GM21423 (cell line): Measurements from ENCODE around the gene NDUFAF7.
"Not testable (repeated sequence)": the region's sequence is repeated elsewhere in the genome, so short reads cannot be mapped to it uniquely, and the experiment has no call there.

Source experiments
- ATAC-seq: cut with Tn5 transposase; IDR thresholded peaks from one replicate; pipeline ENCODE4 v1.9.1; 2021; ENCODE audit warnings: mild to moderate bottlenecking, moderate library complexity; ENCODE audit not compliant: unreplicated experiment

NDUFAF7 gene

DNA sequence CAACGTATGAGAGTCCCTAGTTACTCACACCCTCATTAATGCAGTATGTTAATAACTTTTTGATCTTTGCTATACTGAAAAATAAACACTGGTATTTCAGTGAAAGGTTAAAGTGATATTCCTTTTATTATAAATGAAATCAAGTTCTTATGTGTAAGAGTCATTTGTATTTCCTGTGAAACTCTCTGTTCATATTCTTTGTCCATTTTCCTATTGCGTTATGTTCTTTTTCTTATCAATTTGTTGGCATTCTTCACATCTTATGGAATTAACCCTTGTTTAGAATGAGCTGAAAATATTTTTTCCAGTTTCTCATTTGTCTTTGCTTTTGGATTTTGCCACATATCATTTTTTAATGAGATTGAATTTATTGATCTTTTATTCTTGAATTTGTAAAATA is 44.8 kb downstream of the NDUFAF7 start:
- no peak for ATAC-seq

DNA sequence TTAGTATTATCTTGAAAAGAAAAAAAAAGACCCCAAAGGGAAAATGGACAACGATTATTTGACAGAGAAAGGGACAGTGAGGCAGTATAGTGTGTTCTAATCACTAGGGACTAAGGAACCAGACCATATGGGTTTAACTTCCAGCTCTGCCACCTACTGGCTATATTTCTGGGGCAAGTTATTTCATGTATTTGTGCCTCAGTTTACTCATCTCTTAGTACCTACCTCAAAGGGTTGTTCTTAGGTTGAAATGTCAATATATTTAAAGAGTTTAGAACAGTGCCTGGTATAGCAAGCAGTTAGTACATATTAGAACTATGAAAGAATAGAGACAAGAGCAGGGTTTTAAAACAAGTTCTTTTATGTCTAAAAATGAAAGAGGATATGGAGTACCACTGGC is 50.5 kb downstream of the NDUFAF7 start:
- ATAC-seq: no peak

DNA sequence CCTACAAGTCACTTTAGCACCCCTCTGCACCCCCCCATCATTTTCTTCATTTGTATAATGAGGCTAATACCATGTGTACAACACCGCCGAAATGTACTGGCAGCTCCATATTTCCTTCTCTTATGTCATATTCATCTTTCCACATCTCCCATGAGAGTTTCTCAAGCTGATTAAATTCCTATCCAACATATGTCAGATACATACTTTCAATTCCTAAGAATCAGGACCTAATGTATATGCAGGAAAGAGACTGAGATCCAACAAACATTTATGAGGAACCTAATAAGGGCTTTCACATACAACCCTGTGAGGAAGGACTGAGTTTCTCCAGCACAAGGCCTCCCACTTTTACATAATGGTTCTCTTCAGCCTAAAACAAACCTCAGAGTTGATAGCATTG is 51.3 kb downstream of the NDUFAF7 start:
- no peak for ATAC-seq

DNA sequence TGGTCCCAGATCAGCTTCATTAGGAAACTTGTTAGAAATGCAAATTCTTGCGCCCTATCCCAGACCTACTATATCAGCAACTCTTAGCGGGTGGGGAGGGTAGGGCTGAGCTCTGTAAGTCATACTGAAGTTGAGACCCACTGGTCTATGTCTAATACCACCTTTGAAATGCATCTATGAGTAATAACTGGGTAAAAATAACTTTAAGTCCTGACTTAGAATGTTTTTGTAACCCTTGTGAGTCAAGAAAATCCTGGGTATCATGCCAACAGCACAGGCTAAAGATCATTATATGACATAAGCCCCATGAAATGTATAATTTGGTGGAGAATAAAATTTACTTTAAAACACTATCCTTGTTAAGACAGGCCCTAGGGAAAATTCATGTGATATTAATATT is 51.7 kb downstream of the NDUFAF7 start:
- no peak for ATAC-seq

DNA sequence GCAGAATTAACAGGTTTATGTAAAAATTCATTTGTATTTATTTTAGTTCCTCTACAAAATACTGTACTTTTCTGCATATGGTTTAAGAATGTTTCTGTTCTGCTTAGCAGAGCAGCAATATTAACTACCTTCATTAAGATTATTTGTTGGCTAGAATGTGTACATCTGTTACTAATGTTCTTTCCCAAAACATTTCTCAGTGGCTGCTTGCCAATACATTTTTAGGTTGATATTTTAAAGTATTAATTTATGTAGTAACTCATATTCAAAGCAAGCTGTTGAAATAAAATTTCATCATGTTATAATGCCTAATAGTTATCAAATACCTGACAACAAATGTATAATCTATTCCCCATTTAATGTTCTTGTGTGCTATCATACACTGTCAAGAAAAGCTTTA is 52.9 kb downstream of the NDUFAF7 start:
- no peak for ATAC-seq

DNA sequence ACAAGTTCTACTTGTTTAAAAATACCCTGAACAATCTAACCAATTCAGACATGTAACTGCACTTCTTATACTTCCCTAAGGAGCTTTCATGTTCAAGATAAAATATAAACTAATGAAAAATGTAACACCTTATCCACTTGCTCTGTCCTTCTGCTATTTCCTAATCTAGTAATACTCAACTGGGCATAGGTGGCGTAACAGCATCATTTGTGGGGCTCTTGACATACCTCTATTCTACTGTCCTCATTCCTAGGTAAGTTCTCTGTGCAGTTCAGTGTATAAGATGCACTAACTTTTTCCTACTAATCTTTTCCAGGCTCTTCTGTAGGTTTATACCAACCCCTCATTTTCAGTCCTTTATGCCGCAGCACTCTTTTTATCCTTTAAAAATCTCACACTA is 56.5 kb downstream of the NDUFAF7 start:
- ATAC-seq: no peak

DNA sequence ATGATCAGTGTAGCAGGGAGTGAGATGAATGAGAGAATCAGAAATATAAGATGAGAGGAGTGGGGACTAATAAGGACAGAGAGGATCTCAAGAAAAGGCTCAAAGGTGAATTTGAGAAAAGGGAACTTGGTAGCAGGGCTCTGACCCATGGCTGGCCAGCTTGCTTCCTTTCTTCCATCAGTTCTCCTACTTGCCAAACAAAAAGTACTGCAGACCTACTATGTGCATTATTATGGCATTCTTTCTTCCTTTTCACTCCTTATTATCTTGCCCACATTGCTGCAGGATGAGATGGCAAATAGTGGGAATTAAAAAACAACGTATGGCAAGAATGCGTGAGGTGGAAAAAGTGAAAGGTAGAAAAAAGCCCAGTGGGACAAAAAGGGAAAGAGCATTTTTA is 60.2 kb downstream of the NDUFAF7 start:
- ATAC-seq: no peak

DNA sequence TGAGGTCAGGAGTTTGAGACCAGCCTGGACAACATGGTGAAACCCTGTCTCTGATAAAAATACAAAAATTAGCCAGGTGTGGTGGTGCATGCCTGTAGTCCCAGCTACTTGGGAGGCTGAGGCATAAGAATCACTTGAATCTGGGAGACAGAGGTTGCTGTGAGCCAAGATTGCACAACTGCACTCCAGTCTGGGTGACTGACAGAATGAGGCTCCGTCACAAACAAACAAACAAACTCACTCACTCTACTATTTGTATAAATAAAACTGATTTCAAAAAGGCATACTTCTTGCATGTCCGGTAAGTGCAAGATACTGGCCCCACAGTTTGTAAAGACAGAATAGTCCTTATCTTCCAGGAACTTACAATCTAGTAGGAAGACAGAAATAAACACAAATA is 63.4 kb downstream of the NDUFAF7 start:
- ATAC-seq: not testable (repeated sequence)

DNA sequence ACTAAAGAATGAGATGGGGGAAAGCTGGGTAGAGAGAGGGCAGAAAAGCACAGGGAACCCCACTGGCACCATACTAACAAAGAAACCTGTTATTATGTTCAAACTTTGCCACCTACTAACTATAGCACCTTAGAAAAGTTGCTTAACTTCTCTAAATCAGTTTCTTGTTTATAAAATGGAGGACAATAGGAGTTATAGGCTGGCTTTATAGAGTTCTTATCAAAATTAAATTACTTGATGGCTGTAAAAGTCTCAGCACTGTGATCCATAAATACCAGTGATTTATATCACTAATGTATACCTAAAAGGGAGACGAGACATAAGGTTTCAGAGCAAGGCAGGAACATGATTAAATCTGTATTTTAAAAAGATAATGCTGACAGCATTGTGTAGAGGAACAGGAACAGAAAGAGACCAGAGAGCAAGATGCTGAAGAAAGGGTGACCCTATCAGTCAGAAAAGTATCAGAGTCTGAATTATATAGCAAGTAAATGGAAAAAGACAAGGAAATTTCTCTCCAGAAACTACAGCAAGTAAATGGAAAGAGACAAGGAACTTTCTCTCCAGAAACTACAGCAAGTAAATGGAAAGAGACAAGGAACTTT is 64.1 kb downstream of the NDUFAF7 start:
- ATAC-seq: no peak

DNA sequence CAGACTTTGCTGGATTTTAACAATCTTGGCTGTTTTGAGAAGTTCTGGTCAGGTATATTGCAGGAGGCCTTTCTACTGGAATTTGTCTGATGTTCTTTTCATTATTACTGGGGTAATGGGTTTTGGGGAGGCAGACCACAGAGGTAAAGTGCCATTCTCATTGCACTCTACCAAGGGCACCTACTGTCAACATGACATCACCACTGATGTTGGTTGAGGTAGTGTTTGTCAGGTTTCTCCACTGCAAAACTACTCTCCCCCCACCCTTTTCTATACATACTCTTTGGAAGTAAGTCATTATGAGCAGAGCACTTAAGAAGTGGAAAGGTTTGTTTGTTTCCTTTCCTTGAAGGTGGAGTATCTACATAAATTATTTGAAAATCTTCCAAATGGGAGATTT is 66.2 kb downstream of the NDUFAF7 start:
- no peak for ATAC-seq
